ENCODE results near the gene MDFIC.

- TF ChIP-seq POLR2A (IDR thresholded peaks at IDR 0.05; ENCODE audit: low read depth, low read length) (no peak), FOS (IDR thresholded peaks at IDR 0.05; ENCODE audit: low read depth, low read length) (no peak), RAD21 (IDR thresholded peaks at IDR 0.05; ENCODE audit: low read length) (no peak), BHLHE40 (IDR thresholded peaks at IDR 0.05; ENCODE audit: low read depth, low read length) (no peak), RCOR1 (IDR thresholded peaks at IDR 0.05; ENCODE audit: insufficient replicate concordance, low read length) (no peak), CTCF (conservative IDR thresholded peaks at IDR 0.05; ENCODE audit: low read depth, low read length) (no peak), CEBPB (IDR thresholded peaks at IDR 0.05; ENCODE audit: low read depth, low read length) (no peak), ELK1 (IDR thresholded peaks at IDR 0.05; ENCODE audit: borderline replicate concordance, low read depth, low read length) (no peak), NFE2L2 (IDR thresholded peaks at IDR 0.05; ENCODE audit: low read depth, low read length) (no peak), USF2 (IDR thresholded peaks at IDR 0.05; ENCODE audit: low read depth, low read length) (no peak), MXI1 (IDR thresholded peaks at IDR 0.05; ENCODE audit: borderline replicate concordance, low read depth, low read length) (no peak)
These were observed 144.2 kb downstream of the MDFIC start for GRCh38 chr7:115066050-115066449.

Measured in IMR-90 (cell line).